ENCODE results near the gene ABCC10.

- TF ChIP-seq GATA2 (IDR thresholded peaks at IDR 0.05; ENCODE audit: low read depth, low read length) (no peak), GATA3 (IDR thresholded peaks at IDR 0.05; ENCODE audit: low read depth, low read length) (no peak)
Measured at GRCh38 chr6:43437700-43438099, 10.4 kb downstream of the ABCC10 start.

Measured in SH-SY5Y (cell line).